CD4-positive, alpha-beta memory T cell (primary cell): ENCODE data around the gene GAK. TPM values are rescaled to one million over a fixed set of nuclear protein-coding genes. Genes with fewer than 3 reads are reported as not detected.

Experiments used
- CTCF ChIA-PET: fragments of 350-600 bp; sonication (Branson Sonifier 250); formaldehyde crosslinking; loops from one replicate; lab custom pipeline; 2021; ENCODE audit warnings: inconsistent platforms; ENCODE audit not compliant: partially characterized antibody; lab: Charles Lee
- POLR2A ChIA-PET: fragments of 350-600 bp; sonication (Branson Sonifier 250); formaldehyde crosslinking; loops from one replicate; lab custom pipeline; 2021; ENCODE audit not compliant: partially characterized antibody; lab: Charles Lee
- DNase-seq, 5 donors: peaks; one replicate each; pipeline versions ENCODE4 v3.0.0 to v3.0.0-alpha.2; 2020 to 2022; ENCODE audit warnings: mixed read lengths in 1 of 5
- H3K27ac ChIP-seq: one replicate; pipeline ENCODE4 v1.7.0; 2013; ENCODE audit warnings: low read depth, low read length
- H3K27me3 ChIP-seq: 2 replicates; pipeline ENCODE4 v1.7.0; 2013; ENCODE audit warnings: mild to moderate bottlenecking, low read length, moderate library complexity; ENCODE audit not compliant: insufficient read depth
- H3K36me3 ChIP-seq: 2 replicates; pipeline ENCODE4 v1.7.0; 2013; ENCODE audit warnings: mild to moderate bottlenecking, low read length, moderate library complexity; ENCODE audit not compliant: insufficient read depth
- H3K4me1 ChIP-seq: 2 replicates; pipeline ENCODE4 v1.7.0; 2013; ENCODE audit warnings: mild to moderate bottlenecking, low read length, moderate library complexity; ENCODE audit not compliant: insufficient read depth
- H3K4me3 ChIP-seq, 2 donors: one replicate each; pipeline ENCODE4 v1.7.0; 2013; ENCODE audit warnings: low read length in 2 of 2, mild to moderate bottlenecking in 1 of 2
- H3K9me3 ChIP-seq, 2 donors: one replicate each; pipeline ENCODE4 v1.7.0; 2013; ENCODE audit warnings: low read length in 2 of 2, control low read depth in 1 of 2; ENCODE audit not compliant: control insufficient read depth in 1 of 2
- H3K27ac Mint-ChIP-seq, 7 donors: one replicate each; pipeline ENCODE4 v1.8.0; 2020 to 2021; ENCODE audit warnings: mixed read lengths in 7 of 7, mild to moderate bottlenecking in 6 of 7, inconsistent platforms in 3 of 7, moderate library complexity in 3 of 7
- H3K27me3 Mint-ChIP-seq, 2 donors: one replicate each; pipeline ENCODE4 v1.8.0; 2020 to 2021; ENCODE audit warnings: mixed read lengths in 2 of 2
- H3K36me3 Mint-ChIP-seq, 2 donors: one replicate each; pipeline ENCODE4 v1.8.0; 2020 to 2021; ENCODE audit warnings: mixed read lengths in 2 of 2, inconsistent platforms in 1 of 2, mild to moderate bottlenecking in 1 of 2
- H3K4me1 Mint-ChIP-seq, 4 donors: one replicate each; pipeline ENCODE4 v1.8.0; 2020 to 2021; ENCODE audit warnings: mixed read lengths in 4 of 4, mild to moderate bottlenecking in 1 of 4
- H3K4me3 Mint-ChIP-seq, 8 donors: one replicate each; pipeline ENCODE4 v1.8.0; 2020 to 2021; ENCODE audit warnings: mixed read lengths in 8 of 8, mild to moderate bottlenecking in 7 of 8, moderate library complexity in 6 of 8, inconsistent platforms in 3 of 8
- H3K9me3 Mint-ChIP-seq, 8 donors: one replicate each; pipeline ENCODE4 v1.8.0; 2020 to 2021; ENCODE audit warnings: mixed read lengths in 8 of 8, mild to moderate bottlenecking in 5 of 8, inconsistent platforms in 3 of 8, moderate library complexity in 1 of 8
- intact Hi-C: fragments of 100-400 bp; cut with micrococcal nuclease; formaldehyde crosslinking; loops from one replicate; pipeline ENCODE4 v1.15.1; 2023
- polyA plus RNA-seq, 2 donors: library from polyadenylated mRNA; unstranded; fragments of 300-500 nt; fragmentation: Illumina TruSeq; gene quantifications; one replicate each; pipeline ENCODE4 v1.2.3, GENCODE V29; 2021
- total RNA-seq, 2 experiments: library from RNA; stranded (reverse); gene quantifications; one replicate each; pipeline ENCODE4 v1.2.3, GENCODE V29; 2021

Gene GAK
- total and polyA plus RNA-seq, 4 experiments from 2014 or later: 32.5 to 188 (median 130) TPM

GRCh38 chr4:839675-840443 is 92.3 kb downstream of the GAK start:
- H3K27ac ChIP-seq: no peak overlapping the region
- POLR2A ChIA-PET: no interaction called here

GRCh38 chr4:837772-838171 is 94.3 kb downstream of the GAK start:
- Histone ChIP-seq H3K9me3 (peaks cover 0 to 10% of the 10 kb centered on the region in 2 donors), H3K4me1 (no peaks in the 10 kb centered on the region), H3K4me3 (no peak overlapping the region), H3K36me3 (no peaks in the 10 kb centered on the region), H3K27ac (no peak overlapping the region), H3K27me3 (no peaks in the 10 kb centered on the region)
- no peak overlapping the region for H3K4me3 Mint-ChIP-seq
- no peak overlapping the region for H3K27ac Mint-ChIP-seq
- peaks cover 4 to 11% of the 10 kb centered on the region in 2 donors for H3K36me3 Mint-ChIP-seq
- intact Hi-C loops: no loop called here
- H3K4me1 Mint-ChIP-seq: peaks cover 0 to 5% (median 1%) of the 10 kb centered on the region in 4 donors
- ChIA-PET CTCF (no interaction called here), POLR2A (no interaction called here)
- DNase-seq: no peak
- no peaks in the 10 kb centered on the region for H3K27me3 Mint-ChIP-seq
- H3K9me3 Mint-ChIP-seq: peaks cover 0 to 42% (median 17%) of the 10 kb centered on the region in 8 donors

More at GRCh38 chr4:839675-840443, 92.3 kb downstream of the GAK start:
- H3K27ac Mint-ChIP-seq: no peak overlapping the region
- H3K36me3 Mint-ChIP-seq: peaks cover 4 to 15% of the 10 kb centered on the region in 2 donors
- Histone ChIP-seq H3K4me1 (no peaks in the 10 kb centered on the region), H3K4me3 (no peak overlapping the region), H3K9me3 (peaks cover 0 to 10% of the 10 kb centered on the region in 2 donors), H3K36me3 (no peaks in the 10 kb centered on the region), H3K27me3 (no peaks in the 10 kb centered on the region)
- H3K27me3 Mint-ChIP-seq: no peaks in the 10 kb centered on the region
- no peak for DNase-seq
- H3K4me3 Mint-ChIP-seq: no peak overlapping the region
- intact Hi-C loops: no loop called here
- H3K4me1 Mint-ChIP-seq: peaks cover 0 to 5% (median 1%) of the 10 kb centered on the region in 4 donors
- CTCF ChIA-PET: no interaction called here
- peaks cover 0 to 39% (median 17%) of the 10 kb centered on the region in 8 donors for H3K9me3 Mint-ChIP-seq

GRCh38 chr4:836750-837301 is 95.3 kb downstream of the GAK start:
- H3K27me3 ChIP-seq: no peaks in the 10 kb centered on the region
- ChIA-PET POLR2A (no interaction called here), CTCF (no interaction called here)
- H3K4me1 ChIP-seq: no peaks in the 10 kb centered on the region
- Mint-ChIP-seq H3K36me3 (peaks cover under 1 to 4% of the 10 kb centered on the region in 2 donors), H3K4me1 (peaks cover 0 to 5% (median 1%) of the 10 kb centered on the region in 4 donors), H3K27ac (no peak overlapping the region), H3K27me3 (no peaks in the 10 kb centered on the region), H3K4me3 (no peak overlapping the region), H3K9me3 (peaks cover 0 to 37% (median 16%) of the 10 kb centered on the region in 8 donors)
- no peak for DNase-seq
- H3K36me3 ChIP-seq: no peaks in the 10 kb centered on the region
- no peak overlapping the region for H3K27ac ChIP-seq
- no peak overlapping the region for H3K4me3 ChIP-seq
- intact Hi-C loops: no loop called here
- H3K9me3 ChIP-seq: peaks cover 0 to 10% of the 10 kb centered on the region in 2 donors

DNA sequence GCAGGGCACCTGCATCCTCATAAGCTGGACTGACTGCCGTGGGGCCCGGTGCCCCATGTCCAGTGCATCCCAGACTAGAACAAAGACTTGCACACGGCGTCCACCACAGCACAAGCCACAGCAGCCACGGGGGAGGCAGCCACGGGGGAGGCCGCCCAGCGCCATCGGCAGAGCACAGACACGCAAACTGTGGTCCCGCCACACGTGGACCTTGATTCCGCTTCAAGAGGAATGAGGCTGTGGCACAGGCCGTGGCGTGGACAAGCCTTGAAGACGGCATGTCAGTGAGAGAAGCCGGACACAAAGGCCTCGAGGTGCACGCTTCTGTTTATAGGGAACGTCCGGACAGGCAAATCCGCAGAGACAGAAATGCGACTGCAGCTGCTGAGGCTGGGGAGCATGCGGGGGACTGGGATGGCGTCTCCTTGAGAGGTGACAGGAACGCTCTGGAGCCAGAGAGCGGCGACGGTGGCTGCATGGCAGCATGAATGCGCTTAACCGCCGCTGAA is 96.1 kb downstream of the GAK start:
- Histone ChIP-seq H3K27ac (no peak overlapping the region), H3K9me3 (peaks cover 0 to 10% of the 10 kb centered on the region in 2 donors), H3K27me3 (no peaks in the 10 kb centered on the region), H3K36me3 (no peaks in the 10 kb centered on the region), H3K4me1 (no peaks in the 10 kb centered on the region), H3K4me3 (no peak overlapping the region)
- no peak overlapping the region for H3K4me3 Mint-ChIP-seq
- H3K36me3 Mint-ChIP-seq: no peaks in the 10 kb centered on the region
- DNase-seq: no peak
- POLR2A ChIA-PET: no interaction called here
- intact Hi-C loops: no loop called here
- H3K27ac Mint-ChIP-seq: no peak overlapping the region
- peaks cover 0 to 2% of the 10 kb centered on the region in 2 donors for H3K27me3 Mint-ChIP-seq
- CTCF ChIA-PET: no interaction called here
- H3K4me1 Mint-ChIP-seq: peaks cover 0 to 5% (median 1%) of the 10 kb centered on the region in 4 donors
- H3K9me3 Mint-ChIP-seq: peaks cover 0 to 38% (median 15%) of the 10 kb centered on the region in 8 donors

GRCh38 chr4:835148-836002 is 96.7 kb downstream of the GAK start:
- Histone ChIP-seq H3K36me3 (no peaks in the 10 kb centered on the region), H3K4me3 (no peak overlapping the region), H3K4me1 (no peaks in the 10 kb centered on the region), H3K27ac (no peak overlapping the region), H3K27me3 (no peaks in the 10 kb centered on the region), H3K9me3 (peaks cover 0 to 10% of the 10 kb centered on the region in 2 donors)
- Mint-ChIP-seq H3K27ac (no peak overlapping the region), H3K4me3 (no peak overlapping the region), H3K36me3 (no peaks in the 10 kb centered on the region), H3K9me3 (peaks cover 0 to 36% (median 15%) of the 10 kb centered on the region in 8 donors), H3K27me3 (peaks cover under 1 to 2% of the 10 kb centered on the region in 2 donors), H3K4me1 (peaks cover 0 to 5% (median 1%) of the 10 kb centered on the region in 4 donors)
- POLR2A ChIA-PET: no interaction called here
- intact Hi-C loops: no loop called here
- CTCF ChIA-PET: no interaction called here
- DNase-seq: no peak

GRCh38 chr4:834368-835147 is 97.6 kb downstream of the GAK start:
- no peaks in the 10 kb centered on the region for H3K27me3 ChIP-seq
- H3K4me1 ChIP-seq: no peaks in the 10 kb centered on the region
- H3K36me3 Mint-ChIP-seq: no peaks in the 10 kb centered on the region
- CTCF ChIA-PET: no interaction called here
- H3K27ac ChIP-seq: no peak overlapping the region
- H3K4me3 Mint-ChIP-seq: no peak overlapping the region
- no peak overlapping the region for H3K27ac Mint-ChIP-seq
- H3K36me3 ChIP-seq: no peaks in the 10 kb centered on the region
- no peak overlapping the region for H3K4me3 ChIP-seq
- H3K4me1 Mint-ChIP-seq: no peaks in the 10 kb centered on the region
- intact Hi-C loops: no loop called here
- peaks cover 0 to 30% (median 15%) of the 10 kb centered on the region in 8 donors for H3K9me3 Mint-ChIP-seq
- POLR2A ChIA-PET: no interaction called here
- H3K27me3 Mint-ChIP-seq: peaks cover 2 to 3% of the 10 kb centered on the region in 2 donors
- no peak for DNase-seq
- H3K9me3 ChIP-seq: peaks cover 0 to 10% of the 10 kb centered on the region in 2 donors
